KOPT-K1 (cell line): Measurements from ENCODE around the gene DNAJC5.
A peak's percentile ranks its signal among the peaks of the same experiment; 100 is the strongest.

Source experiments
- H3K27ac ChIP-seq: fragments of 200-600 bp; sonication (generic); 2 replicates; pipeline ENCODE4 v1.5.1; 2016; ENCODE audit warnings: antibody characterized with exemption, mild to moderate bottlenecking, low read depth, low read length; ENCODE audit not compliant: poor library complexity, severe bottlenecking
- H3K36me3 ChIP-seq: fragments of 200-600 bp; sonication (generic); 2 replicates; pipeline ENCODE4 v1.5.1; 2017; ENCODE audit warnings: antibody characterized with exemption, mild to moderate bottlenecking, low read length, moderate library complexity; ENCODE audit not compliant: insufficient read depth
- H3K9me3 ChIP-seq: fragments of 200-600 bp; sonication (generic); 2 replicates; pipeline ENCODE4 v1.5.1; 2017; ENCODE audit warnings: antibody characterized with exemption, low read length, mild to moderate bottlenecking; ENCODE audit not compliant: insufficient read depth, poor library complexity, severe bottlenecking

The DNAJC5 gene

DNA sequence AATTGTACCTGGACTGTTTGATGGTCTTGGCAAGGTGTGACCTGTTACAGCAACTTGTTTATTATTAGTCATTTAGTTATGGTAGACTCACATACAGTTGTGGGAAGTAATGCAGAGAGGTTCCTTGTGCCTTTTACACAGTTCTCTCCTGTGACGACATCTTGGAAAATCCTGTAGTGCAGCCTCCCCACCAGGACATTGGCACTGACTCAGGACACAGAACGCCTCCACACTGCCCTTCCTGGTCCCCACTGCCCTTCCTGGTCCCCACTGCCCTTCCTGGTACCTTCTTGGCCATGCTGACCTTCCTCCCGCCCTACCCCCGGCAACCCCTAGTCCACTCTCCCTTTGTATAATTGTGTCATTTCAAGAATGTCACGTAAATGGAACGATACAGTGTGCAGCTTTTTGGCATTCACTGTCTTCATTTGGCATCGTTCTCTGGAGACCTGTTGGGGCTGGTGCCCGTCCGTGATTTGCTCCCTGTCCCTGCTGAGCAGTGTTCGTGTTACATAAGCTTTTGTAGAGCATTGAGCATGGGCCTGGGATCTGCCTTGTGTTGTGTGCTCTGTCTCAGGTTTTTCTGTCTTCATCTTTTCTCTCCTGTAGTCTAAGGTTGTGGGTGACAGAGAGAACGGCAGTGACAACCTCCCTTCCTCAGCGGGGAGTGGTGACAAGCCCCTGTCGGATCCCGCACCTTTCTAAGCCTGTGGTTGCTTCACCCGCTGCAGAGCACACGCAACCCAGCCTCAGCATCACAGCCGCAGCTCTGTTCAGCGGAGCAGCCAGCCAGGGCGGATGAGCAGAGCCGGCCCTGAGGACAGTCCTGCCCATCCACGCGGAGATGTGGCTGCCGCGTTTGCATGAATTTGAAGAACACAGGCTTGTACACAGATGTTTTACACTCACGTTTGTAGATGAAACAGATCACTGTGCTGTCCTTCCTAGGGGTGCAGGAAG lies 5.4 kb upstream of the DNAJC5 start:
- Histone ChIP-seq H3K9me3 (no peaks in the 10 kb centered on the region), H3K27ac (no peak overlapping the region), H3K36me3 (peaks cover 49% of the 10 kb centered on the region)

DNA sequence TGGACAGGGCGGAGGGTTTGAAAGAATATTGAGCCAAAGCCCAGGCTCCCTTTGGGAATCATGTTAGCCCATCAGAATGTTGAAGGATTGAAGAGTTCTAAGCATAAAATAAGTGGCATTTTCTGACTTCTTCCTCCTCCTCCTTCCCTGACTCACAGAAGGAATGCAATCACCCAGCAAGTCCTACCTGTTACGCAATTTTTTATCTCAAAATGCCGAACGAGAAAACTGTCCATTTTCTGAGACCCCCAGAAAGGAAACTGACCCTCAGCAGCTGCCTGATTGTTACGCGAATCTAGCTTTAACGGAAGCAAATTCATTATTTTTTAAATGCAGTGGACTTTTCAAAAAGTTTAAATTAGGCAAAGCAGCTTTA lies 4.7 kb upstream of the DNAJC5 start:
- no peaks in the 10 kb centered on the region for H3K9me3 ChIP-seq
- H3K36me3 ChIP-seq, result peaks cover 48% of the 10 kb centered on the region
- no peak overlapping the region for H3K27ac ChIP-seq

DNA sequence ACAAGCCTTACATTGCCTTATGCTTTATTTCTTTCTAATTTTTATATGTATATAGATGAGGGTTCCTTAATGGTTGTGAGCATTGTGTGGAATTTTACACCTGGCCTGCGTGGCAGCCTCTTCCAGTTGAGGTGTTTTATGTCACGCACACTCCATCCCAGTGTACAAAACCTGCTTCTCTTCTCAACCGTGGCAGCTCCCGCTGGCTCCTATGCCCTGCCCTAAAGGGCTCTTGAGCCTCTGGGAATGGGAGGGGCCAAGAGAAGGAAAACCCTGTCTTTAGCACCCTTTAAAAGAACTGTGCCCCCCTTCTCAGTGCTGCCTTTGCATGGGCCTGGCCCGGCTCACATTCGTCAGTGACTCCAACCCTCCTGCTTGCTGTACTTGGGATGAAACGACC lies 4.3 kb upstream of the DNAJC5 start:
- Histone ChIP-seq H3K36me3 (peaks cover 44% of the 10 kb centered on the region), H3K27ac (no peak overlapping the region), H3K9me3 (no peaks in the 10 kb centered on the region)

DNA sequence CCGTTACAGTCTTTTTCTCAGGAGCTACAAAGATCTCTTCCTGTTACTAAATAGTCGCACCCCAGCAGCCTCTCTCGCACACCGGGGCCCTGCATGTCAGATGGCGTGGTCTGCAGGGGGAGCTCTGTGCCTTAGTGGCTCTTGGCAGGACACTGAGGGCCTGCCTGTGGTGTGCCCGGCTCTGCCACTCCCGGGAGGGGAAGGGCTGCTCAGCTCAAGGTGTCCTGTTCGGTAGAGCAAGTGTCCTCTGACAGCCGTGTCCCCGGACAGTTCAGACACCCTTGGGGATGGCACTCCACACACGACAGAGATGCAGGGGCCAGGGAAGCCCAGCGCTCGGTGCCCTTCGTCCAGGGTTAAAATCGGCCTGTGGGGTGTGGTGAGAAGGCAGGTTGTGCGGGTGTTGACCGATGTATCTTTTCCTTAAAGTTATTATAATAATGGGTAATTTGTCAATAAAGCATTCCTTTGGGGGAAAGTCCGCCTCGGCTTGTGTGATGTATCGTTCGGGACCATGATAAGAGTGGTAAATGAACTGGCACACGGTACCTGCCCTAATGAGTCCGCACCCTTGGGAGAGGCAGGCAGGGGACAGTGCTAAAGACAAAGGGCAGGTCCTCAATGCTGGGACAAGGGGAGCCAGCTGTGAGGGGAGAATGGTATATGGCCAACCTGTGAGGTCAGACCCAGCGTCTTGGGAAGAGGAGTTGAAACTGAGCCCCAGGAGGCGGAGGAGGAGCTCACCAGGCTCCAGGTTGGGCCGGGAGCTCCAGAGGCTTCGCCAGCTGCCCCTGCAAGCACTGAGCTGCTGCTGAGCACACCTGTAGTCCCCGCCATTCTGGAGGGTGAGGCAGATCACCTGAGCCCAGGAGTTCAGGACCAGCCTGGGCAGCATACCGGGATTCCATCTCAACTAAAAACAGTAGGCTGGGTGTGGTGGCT lies 3.6 kb upstream of the DNAJC5 start:
- Histone ChIP-seq H3K36me3 (peaks cover 39% of the 10 kb centered on the region), H3K9me3 (no peaks in the 10 kb centered on the region), H3K27ac (no peak overlapping the region)

DNA sequence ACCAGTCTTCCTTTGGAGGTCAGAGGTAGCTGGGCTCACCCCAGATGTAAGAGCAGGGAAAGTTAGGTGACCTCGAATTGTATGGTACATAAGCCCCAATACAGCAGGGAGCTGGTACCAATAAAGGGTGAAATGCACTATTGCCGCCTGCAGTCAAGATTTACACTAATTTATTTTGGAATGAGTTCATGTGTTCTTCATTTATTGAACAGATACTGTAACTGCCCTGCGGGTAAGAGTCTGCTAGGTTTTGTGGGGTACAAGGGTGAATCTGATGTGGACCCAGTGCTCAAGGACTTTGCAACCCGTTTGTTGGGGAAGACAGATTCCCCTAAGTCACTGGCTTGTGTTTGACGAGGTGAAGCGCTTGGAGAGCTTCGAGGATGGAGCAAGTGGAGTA lies 2.5 kb upstream of the DNAJC5 start:
- Histone ChIP-seq H3K9me3 (no peaks in the 10 kb centered on the region), H3K27ac (no peak overlapping the region), H3K36me3 (peaks cover 35% of the 10 kb centered on the region)

DNA sequence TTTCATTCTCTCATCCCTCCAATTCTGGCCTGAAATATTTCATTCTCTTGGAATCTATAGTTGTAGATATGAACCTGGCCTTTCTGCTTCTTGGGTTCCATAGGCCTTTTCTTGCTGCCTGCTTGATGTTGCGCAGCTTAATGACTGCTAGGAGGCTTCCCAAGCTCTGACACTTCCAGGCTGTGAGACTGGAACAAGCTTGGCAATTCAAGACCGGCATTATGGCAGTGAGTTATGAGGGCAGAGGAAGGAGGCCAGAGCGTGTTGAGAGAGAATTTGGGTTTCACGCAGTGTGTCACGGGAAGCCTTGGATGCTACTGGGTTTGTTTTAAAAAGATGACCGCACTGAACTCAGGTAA lies 948 bp upstream of the DNAJC5 start:
- Histone ChIP-seq H3K27ac (no peak overlapping the region), H3K36me3 (peaks cover 34% of the 10 kb centered on the region)

DNA sequence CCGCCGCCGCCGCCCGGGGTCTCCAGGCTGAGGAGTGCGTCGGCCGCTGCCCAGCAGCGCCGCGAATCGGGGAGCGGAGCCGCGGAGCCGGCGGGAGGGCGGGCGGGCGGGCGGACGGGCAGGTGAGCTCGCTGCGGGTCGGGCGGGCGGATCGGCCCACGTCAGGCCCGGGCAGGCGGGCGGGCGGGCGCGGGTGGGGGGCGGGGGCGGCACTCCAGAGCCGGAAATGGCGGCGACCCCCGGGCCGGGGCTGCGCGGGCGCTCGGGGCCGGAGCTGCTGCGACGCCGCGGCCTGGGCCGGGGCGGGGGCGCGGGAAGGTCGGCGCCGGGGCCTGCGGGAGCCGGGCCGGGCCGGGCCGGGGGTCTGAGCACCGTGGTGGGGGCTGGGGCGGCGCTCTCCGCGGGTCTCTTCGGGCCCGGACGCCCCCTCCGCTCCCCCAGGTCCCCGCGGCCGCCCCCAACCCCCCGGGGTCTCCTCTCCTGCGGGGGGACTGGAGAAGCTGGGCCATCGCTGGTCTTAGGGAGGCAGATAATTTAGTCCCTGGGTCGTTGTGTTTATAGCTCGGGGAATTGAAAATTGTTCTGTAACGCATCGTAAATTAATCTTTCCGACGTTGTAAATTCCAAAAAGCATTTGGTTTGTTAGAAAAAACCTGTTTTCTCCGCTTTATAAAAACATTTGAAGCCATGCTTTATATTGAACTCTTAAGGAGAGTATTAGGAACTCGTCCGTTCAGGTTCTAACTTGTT lies 451 bp downstream of the DNAJC5 start:
- Histone ChIP-seq H3K27ac (peak overlapping the region; percentile 45), H3K36me3 (peaks cover 20% of the 10 kb centered on the region)

More for the DNA sequence above, 948 bp upstream of the DNAJC5 start:
- H3K9me3 ChIP-seq, result no peaks in the 10 kb centered on the region

DNA sequence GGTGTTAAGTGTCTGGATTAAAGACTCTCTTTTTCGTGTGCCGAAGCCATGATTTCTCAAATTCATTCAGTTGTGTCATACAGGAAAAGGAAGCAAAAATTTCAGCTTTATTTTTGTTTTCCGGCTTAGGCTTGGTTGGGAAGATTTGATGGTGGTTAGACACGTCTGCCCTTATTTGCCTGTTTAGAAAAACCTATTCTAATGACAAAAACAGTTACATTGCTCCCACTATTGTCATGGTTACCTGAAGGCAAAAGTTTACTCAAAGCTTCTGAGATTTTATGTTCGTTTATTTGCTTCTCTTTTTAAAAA lies 982 bp downstream of the DNAJC5 start:
- H3K36me3 ChIP-seq, result peaks cover 16% of the 10 kb centered on the region
- no peaks in the 10 kb centered on the region for H3K9me3 ChIP-seq
- H3K27ac ChIP-seq, result peak overlapping the region; percentile 45

More for the DNA sequence above, 451 bp downstream of the DNAJC5 start:
- H3K9me3 ChIP-seq, result no peaks in the 10 kb centered on the region

DNA sequence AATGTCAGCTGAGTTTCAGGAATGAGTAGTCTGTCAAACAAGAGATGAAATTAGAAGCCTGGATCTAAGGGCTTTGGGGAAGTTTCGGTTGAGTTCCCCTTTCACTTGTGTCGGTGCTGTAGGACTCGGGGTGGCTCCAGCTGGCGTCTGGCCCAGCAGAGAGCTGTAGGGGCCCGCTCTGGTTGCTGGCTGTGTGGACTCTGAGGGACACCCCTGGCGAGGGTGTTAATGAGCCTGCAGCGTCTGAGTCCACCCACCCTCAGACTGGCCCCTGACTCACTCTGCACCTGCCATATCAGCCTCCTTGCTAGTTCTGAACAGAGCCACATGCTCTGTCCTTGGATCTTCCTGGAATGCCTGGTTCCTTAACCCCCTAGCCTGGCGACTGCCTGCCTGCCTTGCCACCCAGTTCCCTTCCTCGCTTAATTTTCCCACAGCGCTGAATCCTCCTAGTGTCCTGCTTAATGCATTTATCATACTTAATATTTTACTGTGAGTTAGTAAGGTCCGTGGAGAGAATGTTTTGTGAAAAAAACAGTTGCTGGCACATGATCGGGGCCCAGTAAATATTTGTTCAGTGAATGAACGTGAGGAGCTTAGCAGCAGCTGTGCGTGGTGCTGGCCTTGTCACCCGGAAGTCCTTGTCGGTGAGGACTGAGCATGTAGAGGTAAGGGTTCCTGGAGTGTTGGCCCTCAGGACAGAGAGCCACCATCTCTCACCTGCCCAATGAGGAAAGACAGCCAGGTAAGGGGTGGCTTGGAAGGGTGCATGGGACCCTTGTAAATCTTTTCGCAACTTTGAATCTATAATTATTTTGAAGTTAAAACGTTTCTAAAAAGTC lies 1.6 kb downstream of the DNAJC5 start:
- Histone ChIP-seq H3K9me3 (no peaks in the 10 kb centered on the region), H3K27ac (peak overlapping the region; percentile 45)

DNA sequence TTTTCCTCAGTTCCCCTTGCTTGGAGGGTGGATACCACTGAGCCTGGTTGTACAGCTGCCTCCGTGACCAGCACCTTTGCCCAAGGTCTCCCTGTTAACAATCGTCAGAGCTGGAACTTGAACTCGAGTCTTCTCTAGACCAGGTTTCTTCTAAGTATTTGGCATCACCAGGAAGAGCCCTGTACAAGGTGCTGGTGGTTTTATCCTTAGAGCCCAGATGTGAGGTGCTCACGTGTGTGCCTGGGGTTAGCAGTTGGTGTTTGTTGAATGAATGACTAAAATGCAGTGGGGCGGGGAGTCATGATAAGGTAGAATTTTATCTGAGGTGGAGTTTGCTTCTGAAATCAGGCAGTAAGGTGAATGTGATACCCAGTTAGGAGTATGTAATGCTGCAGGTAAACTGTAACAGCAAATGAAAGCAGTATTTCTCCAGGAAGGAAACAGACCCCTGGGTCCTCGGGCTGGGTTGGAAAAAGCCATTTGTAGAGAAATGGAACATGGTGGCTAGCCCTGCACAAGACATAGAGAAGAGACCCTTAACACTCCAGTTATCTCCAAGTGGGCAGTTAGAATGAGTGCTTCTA lies 3.1 kb downstream of the DNAJC5 start:
- peaks cover 18% of the 10 kb centered on the region for H3K36me3 ChIP-seq
- H3K27ac ChIP-seq, result no peak overlapping the region

More for the DNA sequence above, 1.6 kb downstream of the DNAJC5 start:
- peaks cover 17% of the 10 kb centered on the region for H3K36me3 ChIP-seq

DNA sequence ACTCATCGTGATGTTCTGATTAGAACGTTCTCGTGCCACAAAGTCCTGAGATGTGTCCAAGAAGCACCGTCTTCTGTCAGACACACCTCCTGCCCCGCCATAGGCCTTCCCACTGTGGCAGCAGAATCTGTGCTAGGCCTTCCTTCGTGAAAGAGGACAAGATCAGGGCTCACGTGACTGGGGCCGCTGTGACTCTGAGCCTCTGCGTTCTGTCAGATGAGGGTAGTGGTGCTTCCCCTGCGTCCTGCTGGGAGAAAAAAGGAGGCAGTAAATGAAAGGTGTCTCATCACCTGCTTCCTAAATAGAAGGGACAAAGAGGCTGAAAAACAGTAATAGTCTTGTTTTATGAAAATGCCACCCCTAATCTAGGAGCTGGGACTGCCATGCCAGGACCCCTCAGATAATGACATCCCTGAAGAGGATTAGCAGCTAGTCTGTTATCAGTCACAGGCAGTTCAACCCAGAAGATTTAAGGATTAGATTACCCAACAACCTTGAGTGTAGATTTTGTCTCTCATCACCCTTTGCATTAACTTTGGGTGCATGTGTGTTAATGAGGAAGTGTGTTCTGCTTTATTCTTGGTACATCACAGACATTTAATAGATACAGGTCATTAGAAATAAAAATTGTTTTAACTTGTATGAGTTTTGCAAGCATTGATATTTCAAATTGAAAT lies 4.1 kb downstream of the DNAJC5 start:
- Histone ChIP-seq H3K36me3 (peaks cover 18% of the 10 kb centered on the region), H3K27ac (no peak overlapping the region), H3K9me3 (no peaks in the 10 kb centered on the region)

More for the DNA sequence above, 3.1 kb downstream of the DNAJC5 start:
- no peaks in the 10 kb centered on the region for H3K9me3 ChIP-seq

DNA sequence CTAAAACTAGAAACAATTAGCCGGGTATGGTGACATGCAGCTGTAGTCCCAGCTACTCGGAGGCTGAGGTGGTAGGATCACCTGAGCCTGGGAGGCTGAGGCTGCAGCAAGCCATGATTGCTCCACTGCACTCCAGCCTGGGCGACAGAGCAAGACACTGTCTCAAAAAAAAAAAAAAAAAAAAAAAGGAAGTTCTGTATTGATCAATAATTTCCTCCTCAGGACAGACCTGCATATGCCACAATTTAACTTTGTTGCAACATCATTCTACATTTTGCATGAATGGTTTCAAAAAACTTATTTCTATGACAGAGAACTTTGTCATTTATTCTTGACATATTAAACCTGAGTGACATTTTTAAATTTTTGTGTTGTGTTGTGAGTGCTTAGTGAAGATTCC lies 5.5 kb downstream of the DNAJC5 start:
- Histone ChIP-seq H3K9me3 (no peaks in the 10 kb centered on the region), H3K27ac (no peak overlapping the region), H3K36me3 (peaks cover 18% of the 10 kb centered on the region)

DNA sequence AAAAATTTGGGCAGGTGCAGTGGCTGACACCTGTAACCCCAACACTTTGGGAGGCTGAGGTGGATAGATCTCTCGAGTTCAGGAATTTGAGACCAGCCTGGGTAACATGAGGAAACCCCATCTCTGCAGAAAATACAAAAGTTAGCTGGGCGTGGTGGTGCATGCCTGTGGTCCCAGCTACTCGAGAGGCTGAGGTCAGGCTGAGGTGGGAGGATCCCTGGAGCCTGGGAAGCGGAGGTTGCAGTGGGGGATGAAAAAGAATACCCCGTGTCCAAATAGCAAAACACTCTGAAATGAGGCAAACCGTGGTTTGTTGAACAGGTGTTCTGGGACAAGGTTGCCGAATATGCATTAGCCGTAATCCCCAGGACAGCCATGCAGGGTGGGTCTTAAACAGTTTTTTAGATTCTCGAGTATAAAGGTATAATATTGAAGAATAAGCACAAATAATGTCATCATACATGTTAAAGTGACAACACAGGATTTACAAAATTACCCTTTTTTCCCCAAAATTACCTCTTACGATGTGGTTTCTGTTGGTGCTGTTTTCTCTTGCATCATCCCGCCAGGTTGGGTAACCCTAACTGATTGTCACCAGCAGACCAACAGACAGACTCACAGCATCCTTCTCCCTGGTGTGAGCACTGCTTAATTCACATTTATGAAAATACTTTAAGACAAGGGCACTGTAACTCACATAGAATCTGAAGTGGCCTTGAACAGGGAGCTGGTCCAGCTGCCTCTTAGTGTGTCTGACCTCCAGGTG lies 9.1 kb downstream of the DNAJC5 start:
- no peak overlapping the region for H3K27ac ChIP-seq
- no peaks in the 10 kb centered on the region for H3K9me3 ChIP-seq
- peaks cover 5% of the 10 kb centered on the region for H3K36me3 ChIP-seq
